NT2/D1 (cell line): ENCODE data around the gene SMAP2.

Experiments used
- SUZ12 ChIP-seq: IDR thresholded peaks from 2 replicates; pipeline ENCODE4 v1.6.1; 2011; ENCODE audit not compliant: insufficient read length, insufficient read depth; ENCODE audit errors: extremely low read depth
- YY1 ChIP-seq: IDR thresholded peaks from 2 replicates; pipeline ENCODE4 v1.6.1; 2011; ENCODE audit not compliant: insufficient read length, insufficient read depth
- ZNF274 ChIP-seq: IDR thresholded peaks from 2 replicates; pipeline ENCODE4 v1.6.1; 2011; ENCODE audit warnings: mild to moderate bottlenecking, low read depth, low read length

GRCh38 chr1:40362199-40362598 lies 11.3 kb upstream of the SMAP2 start:
- no peak for TF ChIP-seq YY1
- TF ChIP-seq ZNF274, result no peak
- TF ChIP-seq SUZ12, result no peak
